ENCODE measurements around the gene BTBD7.
A peak's percentile ranks its signal among the peaks of the same experiment; 100 is the strongest.
"Not testable (repeated sequence)": the region's sequence is repeated elsewhere in the genome, so short reads cannot be mapped to it uniquely, and the experiment has no call there.

BTBD7 gene, protein sequence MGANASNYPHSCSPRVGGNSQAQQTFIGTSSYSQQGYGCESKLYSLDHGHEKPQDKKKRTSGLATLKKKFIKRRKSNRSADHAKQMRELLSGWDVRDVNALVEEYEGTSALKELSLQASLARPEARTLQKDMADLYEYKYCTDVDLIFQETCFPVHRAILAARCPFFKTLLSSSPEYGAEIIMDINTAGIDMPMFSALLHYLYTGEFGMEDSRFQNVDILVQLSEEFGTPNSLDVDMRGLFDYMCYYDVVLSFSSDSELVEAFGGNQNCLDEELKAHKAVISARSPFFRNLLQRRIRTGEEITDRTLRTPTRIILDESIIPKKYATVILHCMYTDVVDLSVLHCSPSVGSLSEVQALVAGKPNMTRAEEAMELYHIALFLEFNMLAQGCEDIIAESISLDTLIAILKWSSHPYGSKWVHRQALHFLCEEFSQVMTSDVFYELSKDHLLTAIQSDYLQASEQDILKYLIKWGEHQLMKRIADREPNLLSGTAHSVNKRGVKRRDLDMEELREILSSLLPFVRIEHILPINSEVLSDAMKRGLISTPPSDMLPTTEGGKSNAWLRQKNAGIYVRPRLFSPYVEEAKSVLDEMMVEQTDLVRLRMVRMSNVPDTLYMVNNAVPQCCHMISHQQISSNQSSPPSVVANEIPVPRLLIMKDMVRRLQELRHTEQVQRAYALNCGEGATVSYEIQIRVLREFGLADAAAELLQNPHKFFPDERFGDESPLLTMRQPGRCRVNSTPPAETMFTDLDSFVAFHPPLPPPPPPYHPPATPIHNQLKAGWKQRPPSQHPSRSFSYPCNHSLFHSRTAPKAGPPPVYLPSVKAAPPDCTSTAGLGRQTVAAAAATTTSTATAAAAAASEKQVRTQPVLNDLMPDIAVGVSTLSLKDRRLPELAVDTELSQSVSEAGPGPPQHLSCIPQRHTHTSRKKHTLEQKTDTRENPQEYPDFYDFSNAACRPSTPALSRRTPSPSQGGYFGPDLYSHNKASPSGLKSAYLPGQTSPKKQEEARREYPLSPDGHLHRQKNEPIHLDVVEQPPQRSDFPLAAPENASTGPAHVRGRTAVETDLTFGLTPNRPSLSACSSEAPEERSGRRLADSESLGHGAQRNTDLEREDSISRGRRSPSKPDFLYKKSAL

DNA sequence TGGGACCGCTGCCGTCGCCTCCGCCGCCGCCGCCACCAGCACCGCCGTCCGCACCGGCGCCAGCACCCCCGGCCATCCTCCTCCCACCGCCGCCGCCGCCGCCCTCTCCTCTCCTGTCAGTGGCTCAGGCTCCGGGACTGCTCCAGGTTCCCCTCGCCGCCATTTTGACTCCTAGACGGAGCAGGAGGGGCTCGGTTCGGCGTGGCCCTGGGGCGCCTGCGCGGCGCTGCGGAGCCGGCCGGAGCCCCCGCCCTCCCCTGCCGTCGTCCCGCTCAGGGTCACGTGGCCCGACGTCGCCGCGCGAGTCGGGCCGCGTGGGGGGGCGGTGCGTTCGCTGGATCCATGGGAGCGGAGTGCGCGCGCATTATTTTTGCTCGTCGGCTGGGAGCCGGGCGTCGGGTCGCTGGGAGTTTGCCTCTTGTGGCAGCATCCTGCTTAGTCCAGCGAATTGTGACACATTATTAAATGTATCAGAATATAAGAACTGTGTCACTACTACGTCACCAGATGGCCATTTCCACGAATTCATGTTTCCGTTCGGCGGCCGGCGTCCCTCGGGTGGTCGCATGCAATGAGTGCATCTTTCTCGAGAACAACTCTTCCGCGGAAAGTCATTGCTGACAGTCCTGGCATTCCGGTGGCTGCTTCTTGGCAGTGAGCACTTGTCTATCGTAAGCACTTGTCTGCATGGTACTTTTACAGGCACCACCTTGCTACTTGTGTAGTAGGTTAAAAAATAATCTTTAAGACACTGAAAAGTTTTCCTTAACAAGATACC is at the start of gene BTBD7:
Gene BTBD7 (minus strand): TSS at position 184 of the 778 bp plus-strand sequence. CDS start 36,985 bp downstream, outside the sequence.
- peak; percentile 88 to 94 for DNase-seq (ENCODE audit: extremely low read depth in 1 of 2, low read depth in 1 of 2)

- DNase-seq (ENCODE audit: extremely low read depth in 1 of 2, low read depth in 1 of 2): no peak
Observed at GRCh38 chr14:93381644-93382043, 48.8 kb upstream of the BTBD7 start.

DNA sequence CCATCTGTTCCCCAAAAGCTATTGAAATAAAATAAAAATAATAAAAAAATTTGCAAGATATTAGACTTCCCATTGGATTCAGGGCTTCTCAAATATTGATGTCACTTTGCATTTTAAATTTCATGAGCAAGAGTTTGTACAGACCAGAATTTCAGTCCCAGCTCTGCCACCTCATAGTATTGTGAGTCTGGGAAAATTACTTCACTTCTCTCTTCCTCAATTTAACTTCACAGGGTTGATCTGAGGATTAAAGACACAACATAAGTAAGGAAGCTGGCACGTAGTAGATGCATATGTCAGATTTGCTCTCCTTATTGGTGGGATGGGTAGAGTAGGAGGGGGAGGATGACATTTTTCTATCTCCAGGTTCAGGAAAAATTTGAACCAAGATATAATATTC is 47.0 kb upstream of the BTBD7 start:
- DNase-seq (ENCODE audit: extremely low read depth in 1 of 2, low read depth in 1 of 2): no peak

DNA sequence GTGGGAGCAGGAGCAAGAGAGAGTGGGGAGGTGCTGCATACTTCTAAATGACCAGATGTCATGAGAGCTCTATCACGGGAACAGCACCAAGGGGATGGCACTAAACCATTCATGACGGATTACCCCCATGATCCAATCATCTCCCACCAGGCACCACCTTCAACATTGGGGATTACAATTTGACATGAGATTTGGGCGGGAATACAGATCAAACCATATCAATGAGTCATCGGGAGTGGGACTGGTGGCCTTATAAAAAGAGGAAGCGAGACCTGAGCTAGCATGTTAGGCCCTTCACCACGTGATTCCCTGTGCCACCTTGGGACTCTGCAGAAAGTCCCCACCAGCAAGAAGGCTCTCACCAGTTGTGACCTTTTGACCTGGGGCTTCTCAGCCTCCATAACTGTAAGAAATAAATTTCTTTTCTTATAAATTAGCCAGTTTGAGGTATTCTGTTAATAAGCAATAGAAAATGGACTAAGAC is 42.9 kb upstream of the BTBD7 start:
- DNase-seq (ENCODE audit: extremely low read depth in 1 of 2, low read depth in 1 of 2): no peak

DNA sequence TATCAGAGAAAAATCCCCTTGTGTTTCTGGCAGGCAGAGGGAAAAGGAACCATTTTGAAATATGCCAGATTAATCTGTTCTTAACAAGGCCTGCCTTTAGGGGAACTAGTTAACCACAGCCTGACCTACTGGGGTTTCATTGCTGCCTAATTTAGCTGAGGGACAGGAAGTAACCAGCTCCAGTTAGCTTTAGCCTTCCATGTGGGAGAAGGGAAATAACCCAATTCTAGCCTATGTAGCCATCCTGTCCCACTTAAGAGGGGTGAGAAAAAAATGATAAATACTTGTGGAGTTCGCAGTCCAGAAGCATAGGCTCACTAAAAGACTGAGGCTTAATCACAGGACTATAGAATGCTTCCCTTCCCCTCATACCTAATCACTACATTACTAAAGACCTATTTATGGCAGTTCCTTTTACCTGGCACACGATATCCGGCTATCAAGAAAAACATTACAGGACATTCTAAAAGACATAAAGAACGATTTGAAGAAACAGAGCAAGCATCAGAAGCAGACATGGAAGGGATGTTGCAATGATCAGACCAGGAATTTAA is 37.0 kb upstream of the BTBD7 start:
- DNase-seq (ENCODE audit: extremely low read depth in 1 of 2, low read depth in 1 of 2): no peak

GRCh38 chr14:93368996-93369712 is 36.3 kb upstream of the BTBD7 start:
- DNase-seq (ENCODE audit: extremely low read depth in 1 of 2, low read depth in 1 of 2): no peak

DNA sequence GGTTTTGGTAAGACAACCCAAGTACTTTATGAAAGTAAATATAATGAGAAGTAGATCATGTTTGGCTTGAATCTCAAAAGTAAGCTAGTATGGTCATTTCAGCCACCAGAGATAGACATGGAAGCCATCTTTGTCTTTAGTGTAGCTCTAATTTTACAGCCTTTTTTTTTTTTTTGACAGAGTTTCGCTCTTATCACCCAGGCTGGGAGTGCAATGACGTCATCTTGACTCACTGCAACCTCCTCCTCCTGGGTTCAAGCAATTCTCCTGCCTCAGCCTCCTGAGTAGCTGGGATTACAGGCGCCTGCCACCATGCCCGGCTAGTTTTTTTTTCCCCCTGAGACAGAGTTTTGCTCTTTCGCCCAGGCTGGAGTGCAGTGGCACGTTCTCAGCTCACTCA is 22.0 kb upstream of the BTBD7 start:
- DNase-seq (ENCODE audit: extremely low read depth in 1 of 2, low read depth in 1 of 2): not testable (repeated sequence)

DNA sequence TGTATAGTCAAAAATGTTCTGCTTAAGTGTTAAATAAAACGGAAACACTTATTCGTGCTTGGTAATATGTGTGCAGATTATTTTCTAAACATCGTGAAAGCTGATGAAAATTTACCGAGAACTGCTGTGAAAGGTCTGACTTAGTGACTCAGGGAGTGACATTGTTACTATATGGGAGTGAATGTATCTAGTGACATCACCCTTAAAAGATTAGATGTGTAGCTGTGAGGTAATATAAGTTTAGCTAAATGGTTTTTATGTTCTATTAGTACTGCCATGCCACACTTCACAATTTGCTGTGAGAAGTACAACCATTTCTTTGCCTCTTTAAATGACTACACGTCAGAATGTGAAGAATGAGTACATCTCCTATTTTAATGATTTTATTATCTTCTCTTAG is 15.5 kb upstream of the BTBD7 start:
- no peak for DNase-seq (ENCODE audit: extremely low read depth in 1 of 2, low read depth in 1 of 2)

DNA sequence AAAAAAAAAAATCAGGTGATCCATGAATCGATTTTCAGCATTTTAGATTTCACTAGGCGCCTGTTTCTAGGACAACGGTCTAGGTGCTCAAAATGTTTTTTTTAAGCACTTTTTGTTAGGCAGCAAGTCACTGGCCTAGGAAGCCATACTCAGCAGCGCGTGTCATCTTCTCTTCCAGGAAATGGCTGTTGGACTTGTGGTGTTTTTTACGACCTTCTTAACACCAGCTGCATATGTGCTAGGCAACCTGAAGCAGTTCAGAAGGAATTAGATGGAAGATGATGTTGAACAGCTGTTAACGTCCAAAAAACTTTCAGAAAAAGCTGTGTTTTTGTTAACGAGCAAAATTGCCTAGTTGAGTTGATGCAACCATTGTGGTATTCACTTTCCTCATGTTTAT is 15.0 kb upstream of the BTBD7 start:
- DNase-seq (ENCODE audit: extremely low read depth in 1 of 2, low read depth in 1 of 2): no peak

- no peak for DNase-seq (ENCODE audit: extremely low read depth in 1 of 2, low read depth in 1 of 2)
Observed at GRCh38 chr14:93346926-93347721, 14.3 kb upstream of the BTBD7 start, which contains the start of gene COX8C. COX8C (plus strand) TSS chr14:93347182; CDS start chr14:93347269, 87 bp downstream.

DNA sequence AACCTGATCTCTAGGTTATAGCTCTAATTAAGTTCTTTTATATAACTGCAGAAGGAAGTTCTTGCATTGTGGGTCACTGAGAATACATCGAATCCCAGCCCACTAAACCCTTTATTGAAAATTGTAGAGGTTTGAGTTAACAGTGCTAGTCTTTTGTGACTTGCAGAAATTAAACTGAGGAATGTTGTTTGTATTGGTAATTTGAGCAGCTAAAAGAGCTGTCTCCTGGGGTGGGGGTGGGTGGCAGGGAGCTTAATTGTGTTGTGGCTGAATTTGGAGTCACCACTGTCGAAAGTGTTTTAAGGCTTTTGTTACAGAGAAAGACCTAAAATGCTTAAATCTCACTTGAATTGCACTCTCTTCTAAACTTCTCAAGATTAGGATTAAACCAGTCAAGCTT is 11.0 kb upstream of the BTBD7 start:
- no peak for DNase-seq (ENCODE audit: extremely low read depth in 1 of 2, low read depth in 1 of 2)

DNA sequence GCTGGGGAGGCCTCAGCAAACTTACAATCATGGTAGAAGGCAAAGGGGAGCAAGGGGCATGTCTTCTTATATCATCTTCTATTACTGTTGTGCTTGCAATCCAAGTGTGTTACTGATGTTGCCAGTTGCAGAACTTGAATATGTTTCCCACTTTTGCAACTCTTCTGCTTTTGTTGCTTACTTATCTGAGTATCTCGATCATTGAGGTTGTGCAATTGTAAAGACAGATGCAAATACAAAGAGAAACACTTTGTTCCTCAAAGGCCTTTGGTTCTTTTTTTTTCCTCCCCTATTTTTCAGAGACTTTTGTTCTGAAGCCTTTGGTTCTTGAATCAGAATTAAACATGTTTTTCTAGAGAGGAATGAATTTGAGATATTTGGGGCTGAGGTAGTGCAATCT is 10.4 kb upstream of the BTBD7 start:
- DNase-seq (ENCODE audit: extremely low read depth in 1 of 2, low read depth in 1 of 2): no peak

GRCh38 chr14:93337884-93338283 is 5.0 kb upstream of the BTBD7 start:
- DNase-seq (ENCODE audit: extremely low read depth in 1 of 2, low read depth in 1 of 2): no peak

- peak in 1 of 2 donors; percentile 8 for DNase-seq (ENCODE audit: extremely low read depth in 1 of 2, low read depth in 1 of 2)
Observed at GRCh38 chr14:93337143-93337753, 4.4 kb upstream of the BTBD7 start.

DNA sequence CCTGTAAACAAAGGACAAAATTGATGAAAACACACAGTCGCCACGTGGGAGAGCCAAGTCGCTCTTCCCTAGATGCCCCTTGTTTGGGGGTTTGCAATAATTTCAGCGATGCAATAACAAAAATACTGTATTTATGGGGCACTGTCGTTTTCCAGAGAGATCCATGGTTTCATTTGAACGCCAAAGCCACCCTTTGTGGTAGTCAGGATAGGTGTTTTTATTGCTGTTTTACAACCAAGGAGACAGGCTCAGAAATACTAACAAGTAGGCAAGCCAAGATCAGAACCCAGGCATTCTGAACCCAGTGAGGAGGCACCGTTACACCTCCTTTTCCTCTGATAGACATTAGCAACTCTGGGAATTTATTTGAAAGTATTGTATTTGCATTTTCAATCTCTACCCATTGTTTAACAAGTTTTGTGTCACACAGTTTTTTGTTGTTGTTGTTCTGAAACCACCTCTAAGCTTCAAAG is 831 bp upstream of the BTBD7 start:
- no peak for DNase-seq (ENCODE audit: extremely low read depth in 1 of 2, low read depth in 1 of 2)

DNA sequence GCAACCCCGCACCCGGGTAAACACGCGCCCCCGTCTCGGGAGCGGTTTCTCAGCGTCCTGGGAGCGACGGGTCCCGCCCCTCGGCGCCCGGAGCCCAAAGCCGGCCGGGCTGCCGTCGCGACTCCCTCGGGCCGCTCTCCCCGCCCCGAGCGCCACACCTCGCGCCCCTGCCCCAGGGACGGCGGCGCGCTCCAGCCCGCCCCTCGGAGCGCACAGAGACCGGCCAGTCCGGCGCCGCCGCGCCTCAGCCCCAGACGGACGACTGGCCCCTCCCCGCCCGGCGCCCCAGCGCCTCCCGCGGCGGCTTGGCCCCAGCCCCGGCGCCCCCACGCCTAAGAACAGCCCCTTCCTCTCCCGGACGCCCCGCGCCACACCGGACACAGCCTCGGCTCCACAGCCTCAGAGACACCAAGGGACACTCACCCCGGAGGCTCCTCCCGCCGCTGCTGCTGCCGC is 411 bp downstream of the BTBD7 start:
- DNase-seq (ENCODE audit: extremely low read depth in 1 of 2, low read depth in 1 of 2): peak in 1 of 2 donors; percentile 10

- no peak for DNase-seq (ENCODE audit: extremely low read depth in 1 of 2, low read depth in 1 of 2)
Observed at GRCh38 chr14:93331728-93332396, 974 bp downstream of the BTBD7 start.
